ENCODE data around the gene SLC38A5. TPM values are rescaled to one million over a fixed set of nuclear protein-coding genes. Genes with fewer than 3 reads are reported as not detected.

SLC38A5 gene
- total and polyA plus RNA-seq, 2 donors (not counting 3 experiments of a cell fraction or from before 2014, with no cell fraction given) = 21.6 to 28.8 TPM

DNA sequence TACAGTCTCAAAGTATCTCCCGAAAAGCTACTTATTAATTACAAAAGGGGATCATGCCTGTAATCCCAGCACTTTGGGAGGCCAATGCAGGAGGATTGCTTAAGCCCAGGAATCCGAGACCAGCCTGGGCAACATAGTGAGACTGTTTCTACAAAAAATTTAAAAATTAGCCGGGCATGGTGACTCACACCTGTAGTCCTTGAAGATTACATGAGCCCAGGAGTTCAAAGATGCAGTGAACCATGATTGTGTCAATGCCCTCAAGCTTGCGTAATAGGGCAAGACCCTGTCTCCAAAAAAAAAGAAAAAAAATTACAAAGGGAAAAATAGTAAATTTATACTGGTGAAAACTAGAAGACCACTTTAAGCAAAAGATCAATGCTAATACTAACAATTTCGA is 35.4 kb upstream of the SLC38A5 start:
- ChIA-PET POLR2A (no interaction called here), CTCF (no interaction called here)
- no peaks in the 10 kb centered on the region for H3K9me3 ChIP-seq (replicated peaks; ENCODE audit: control insufficient read depth, insufficient read depth, low read length)
- dilution Hi-C loops (cut with MboI; ENCODE audit: extremely low pct_ligation_motif_present, low sequenced_read_pairs) = no loop called here
- no peaks in the 10 kb centered on the region for H3K79me2 ChIP-seq (ENCODE audit: control insufficient read depth, insufficient read depth, low read length)
- no peak overlapping the region for H3K4me2 ChIP-seq (ENCODE audit: insufficient read depth, low read length)
- no TSS peak for BruUV-seq (replicated peaks)
- no peaks in the 10 kb centered on the region for H3K27me3 ChIP-seq (ENCODE audit: control insufficient read depth in 2 of 2, insufficient read depth in 2 of 2, low read length in 2 of 2)
- no peaks in the 10 kb centered on the region for H3K9me1 ChIP-seq (replicated peaks; ENCODE audit: control insufficient read depth, extremely low read depth, insufficient read depth, low read length)
- no peaks in the 10 kb centered on the region for H3K36me3 ChIP-seq (ENCODE audit: control insufficient read depth in 2 of 2, extremely low read depth in 1 of 2, insufficient read depth in 2 of 2, low read length in 2 of 2)
- H3K4me1 ChIP-seq (ENCODE audit: control insufficient read depth, extremely low read depth, insufficient read depth, low read length) = no peaks in the 10 kb centered on the region
- TF ChIP-seq FOS (IDR thresholded peaks at IDR 0.05; ENCODE audit: borderline replicate concordance, insufficient read depth, low read length) (no peak), MYC (IDR thresholded peaks at IDR 0.05; ENCODE audit: low read depth, low read length) (no peak), EZH2 (IDR thresholded peaks at IDR 0.05; ENCODE audit: borderline replicate concordance, low read depth, low read length, severe bottlenecking) (no peak), JUN (IDR thresholded peaks at IDR 0.05; ENCODE audit: borderline replicate concordance, insufficient read depth, insufficient read length, low read depth) (no peak), POLR2A (IDR thresholded peaks at IDR 0.05; ENCODE audit: low read depth, low read length) (no peak), POLR2AphosphoS5 (IDR thresholded peaks at IDR 0.05; ENCODE audit: insufficient read depth, low read depth, low read length) (no peak), GATA2 (IDR thresholded peaks at IDR 0.05; ENCODE audit: insufficient read depth, insufficient read length, low read depth, low read length) (no peak)
- TF ChIP-seq, protein P1, sequence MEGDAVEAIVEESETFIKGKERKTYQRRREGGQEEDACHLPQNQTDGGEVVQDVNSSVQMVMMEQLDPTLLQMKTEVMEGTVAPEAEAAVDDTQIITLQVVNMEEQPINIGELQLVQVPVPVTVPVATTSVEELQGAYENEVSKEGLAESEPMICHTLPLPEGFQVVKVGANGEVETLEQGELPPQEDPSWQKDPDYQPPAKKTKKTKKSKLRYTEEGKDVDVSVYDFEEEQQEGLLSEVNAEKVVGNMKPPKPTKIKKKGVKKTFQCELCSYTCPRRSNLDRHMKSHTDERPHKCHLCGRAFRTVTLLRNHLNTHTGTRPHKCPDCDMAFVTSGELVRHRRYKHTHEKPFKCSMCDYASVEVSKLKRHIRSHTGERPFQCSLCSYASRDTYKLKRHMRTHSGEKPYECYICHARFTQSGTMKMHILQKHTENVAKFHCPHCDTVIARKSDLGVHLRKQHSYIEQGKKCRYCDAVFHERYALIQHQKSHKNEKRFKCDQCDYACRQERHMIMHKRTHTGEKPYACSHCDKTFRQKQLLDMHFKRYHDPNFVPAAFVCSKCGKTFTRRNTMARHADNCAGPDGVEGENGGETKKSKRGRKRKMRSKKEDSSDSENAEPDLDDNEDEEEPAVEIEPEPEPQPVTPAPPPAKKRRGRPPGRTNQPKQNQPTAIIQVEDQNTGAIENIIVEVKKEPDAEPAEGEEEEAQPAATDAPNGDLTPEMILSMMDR (IDR thresholded peaks at IDR 0.05; ENCODE audit: extremely low read depth in 1 of 2, insufficient read depth in 1 of 2, low read depth in 1 of 2, low read length in 2 of 2) = no peak
- TF ChIP-seq, protein P2, sequence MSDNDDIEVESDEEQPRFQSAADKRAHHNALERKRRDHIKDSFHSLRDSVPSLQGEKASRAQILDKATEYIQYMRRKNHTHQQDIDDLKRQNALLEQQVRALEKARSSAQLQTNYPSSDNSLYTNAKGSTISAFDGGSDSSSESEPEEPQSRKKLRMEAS (IDR thresholded peaks at IDR 0.05; ENCODE audit: insufficient read depth, insufficient read length) = no peak
- no peak for FAIRE-seq
- H4K20me1 ChIP-seq (replicated peaks; ENCODE audit: control insufficient read depth, extremely low read depth, insufficient read depth, low read length) = no peaks in the 10 kb centered on the region
- intact Hi-C loops (cut with micrococcal nuclease) = no loop called here
- no peak for DNase-seq (ENCODE audit: low read depth, low spot score)
- H3K9ac ChIP-seq (replicated peaks; ENCODE audit: extremely low read depth, insufficient read depth, low read length) = no peak overlapping the region
- H3K4me3 ChIP-seq (replicated peaks in 1 of 3; ENCODE audit: insufficient read depth in 1 of 3, low read depth in 1 of 3, low read length in 3 of 3) = no peak overlapping the region
- H2AFZ ChIP-seq (ENCODE audit: low read depth, low read length) = no peak overlapping the region
- no peak overlapping the region for H3K27ac ChIP-seq (ENCODE audit: insufficient read depth, low read depth, low read length)
